Measurements from ENCODE around the gene ATP2B3. TPM values are rescaled to one million over a fixed set of nuclear protein-coding genes. Genes with fewer than 3 reads are reported as not detected.

Gene ATP2B3
- total RNA-seq, 3 donors from 2014 or later (not counting 1 experiment from before 2014, with no cell fraction given): not detected

DNA sequence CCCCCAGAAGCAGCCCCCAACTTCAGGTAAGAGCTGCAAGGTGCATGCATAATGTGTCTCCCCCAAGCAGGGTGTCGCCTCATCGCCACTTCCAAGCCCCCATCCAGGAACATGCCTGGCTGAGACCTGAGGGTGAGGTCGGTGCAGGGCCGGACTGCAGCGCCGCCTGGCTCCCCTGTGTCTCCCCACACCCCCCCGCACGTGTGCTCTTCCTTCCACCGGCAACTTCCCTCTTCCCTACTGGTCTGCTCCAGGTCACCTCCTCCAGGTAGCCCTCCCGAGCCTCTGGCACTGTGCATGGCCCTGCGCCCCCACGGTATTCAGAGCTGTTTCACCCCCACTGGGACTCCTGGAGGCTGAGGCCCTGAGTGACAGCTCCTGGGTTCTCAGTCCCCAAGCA, 24.9 kb upstream of the ATP2B3 start:
- Mint-ChIP-seq H3K36me3 (no peaks in the 10 kb centered on the region), H3K27me3 (ENCODE audit: low read depth in 2 of 2) (peaks cover 0 to 2% of the 10 kb centered on the region in 2 donors), H3K4me1 (peaks cover 0 to 3% of the 10 kb centered on the region in 2 donors), H3K27ac (no peak overlapping the region), H3K4me3 (no peak overlapping the region), H3K9me3 (no peaks in the 10 kb centered on the region)
- Histone ChIP-seq H3K9me3 (ENCODE audit: control insufficient read depth, insufficient read depth, low read length) (no peaks in the 10 kb centered on the region), H3K27me3 (ENCODE audit: control insufficient read depth, insufficient read depth, low read length) (no peaks in the 10 kb centered on the region), H3K4me3 (ENCODE audit: low read length) (no peak overlapping the region), H3K36me3 (ENCODE audit: control insufficient read depth, insufficient read depth, low read length) (no peaks in the 10 kb centered on the region), H3K27ac (ENCODE audit: low read length) (no peak overlapping the region), H3K4me1 (ENCODE audit: control insufficient read depth, insufficient read depth, low read length) (peaks cover 4% of the 10 kb centered on the region)
- 96% methylated on average over 10 of the region's 12 CpGs for whole genome bisulfite sequencing (ENCODE audit: insufficient coverage)
- no peak for DNase-seq
- no peak for TF ChIP-seq CTCF (IDR thresholded peaks at IDR 0.05)
- intact Hi-C loops (cut with micrococcal nuclease): no loop called here
- no peak for ATAC-seq

- H3K4me1 Mint-ChIP-seq: peaks cover 0 to 3% of the 10 kb centered on the region in 2 donors
- H3K4me1 ChIP-seq (ENCODE audit: control insufficient read depth, insufficient read depth, low read length): peaks cover 4% of the 10 kb centered on the region
- H3K9me3 Mint-ChIP-seq: no peaks in the 10 kb centered on the region
- no peak for DNase-seq
- H3K27ac ChIP-seq (ENCODE audit: low read length): no peak overlapping the region
- no peaks in the 10 kb centered on the region for H3K9me3 ChIP-seq (ENCODE audit: control insufficient read depth, insufficient read depth, low read length)
- H3K4me3 Mint-ChIP-seq: no peak overlapping the region
- H3K27me3 Mint-ChIP-seq (ENCODE audit: low read depth in 2 of 2): peaks cover 0 to 2% of the 10 kb centered on the region in 2 donors
- intact Hi-C loops (cut with micrococcal nuclease): no loop called here
- H3K4me3 ChIP-seq (ENCODE audit: low read length): no peak overlapping the region
- no peaks in the 10 kb centered on the region for H3K36me3 ChIP-seq (ENCODE audit: control insufficient read depth, insufficient read depth, low read length)
- TF ChIP-seq CTCF (IDR thresholded peaks at IDR 0.05): no peak
- no peak for ATAC-seq
- no peak overlapping the region for H3K27ac Mint-ChIP-seq
- WGBS (ENCODE audit: insufficient coverage): 86% methylated on average over 5 of the region's 11 CpGs
- no peaks in the 10 kb centered on the region for H3K36me3 Mint-ChIP-seq
- H3K27me3 ChIP-seq (ENCODE audit: control insufficient read depth, insufficient read depth, low read length): no peaks in the 10 kb centered on the region
Observed at GRCh38 chrX:153493085-153493484, 24.4 kb upstream of the ATP2B3 start.

DNA sequence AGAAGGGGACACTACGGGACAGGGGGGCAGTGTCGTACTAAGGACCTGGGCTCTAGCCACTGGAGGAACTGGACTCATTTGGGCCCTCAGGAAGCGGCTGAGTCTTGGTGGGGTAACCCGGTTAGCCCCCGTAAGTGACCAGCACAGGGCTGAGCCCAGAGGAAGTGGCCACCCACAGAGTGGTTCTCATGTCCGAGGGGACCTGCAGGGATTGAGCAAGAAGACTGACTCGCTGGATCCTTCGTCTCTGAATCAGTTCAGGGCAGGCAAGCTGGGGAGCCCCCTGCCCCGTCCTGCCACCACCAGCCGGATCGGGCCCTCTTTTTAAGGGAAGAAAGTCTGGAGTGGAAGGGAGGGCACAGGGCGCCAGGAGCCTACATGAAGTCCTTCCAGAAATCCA, 23.4 kb upstream of the ATP2B3 start:
- H3K36me3 Mint-ChIP-seq: no peaks in the 10 kb centered on the region
- H3K27me3 Mint-ChIP-seq (ENCODE audit: low read depth in 2 of 2): peaks cover 0 to 2% of the 10 kb centered on the region in 2 donors

More for the DNA sequence above, 23.4 kb upstream of the ATP2B3 start:
- Histone ChIP-seq H3K4me1 (ENCODE audit: control insufficient read depth, insufficient read depth, low read length) (no peaks in the 10 kb centered on the region), H3K36me3 (ENCODE audit: control insufficient read depth, insufficient read depth, low read length) (no peaks in the 10 kb centered on the region), H3K27ac (ENCODE audit: low read length) (no peak overlapping the region), H3K27me3 (ENCODE audit: control insufficient read depth, insufficient read depth, low read length) (no peaks in the 10 kb centered on the region), H3K9me3 (ENCODE audit: control insufficient read depth, insufficient read depth, low read length) (no peaks in the 10 kb centered on the region), H3K4me3 (ENCODE audit: low read length) (no peak overlapping the region)
- intact Hi-C loops (cut with micrococcal nuclease): no loop called here
- 75% methylated on average over 8 of the region's 12 CpGs for WGBS (ENCODE audit: insufficient coverage)
- no peaks in the 10 kb centered on the region for H3K9me3 Mint-ChIP-seq
- DNase-seq: no peak
- no peak overlapping the region for H3K4me3 Mint-ChIP-seq
- ATAC-seq: no peak
- TF ChIP-seq CTCF (IDR thresholded peaks at IDR 0.05): no peak
- H3K27ac Mint-ChIP-seq: no peak overlapping the region
- H3K4me1 Mint-ChIP-seq: peaks cover 0 to 3% of the 10 kb centered on the region in 2 donors

Measured in natural killer cell (primary cell).